Left renal pelvis (tissue), 4 donors: ENCODE data around the gene CAPN15. TPM values are rescaled to one million over a fixed set of nuclear protein-coding genes. Genes with fewer than 3 reads are reported as not detected.

Experiments used
- DNase-seq, 4 donors: peaks; one replicate each; pipeline ENCODE4 v3.0.0-alpha.2; 2013; ENCODE audit warnings: low read depth in 4 of 4, low spot score in 3 of 4
- polyA plus RNA-seq, 4 donors: library from polyadenylated mRNA; unstranded; fragments of 120-200 nt; gene quantifications; one replicate each; pipeline ENCODE4 v1.2.1, GENCODE V29; 2013; ENCODE audit not compliant: insufficient read length in 4 of 4

Gene CAPN15
- polyA plus RNA-seq, 4 donors, result 16.2 to 36.6 (median 23.5) TPM

- no peak for DNase-seq
These were observed 3.1 kb upstream of the CAPN15 start for GRCh38 chr16:524274-525040.

- no peak for DNase-seq
These were observed 2.4 kb upstream of the CAPN15 start for GRCh38 chr16:525123-525519.

GRCh38 chr16:525520-526180 is 1.9 kb upstream of the CAPN15 start:
- DNase-seq, result no peak

GRCh38 chr16:526181-527014 is 1.1 kb upstream of the CAPN15 start:
- no peak for DNase-seq

- DNase-seq, result no peak
These were observed 849 bp downstream of the CAPN15 start for GRCh38 chr16:528111-529011.

- DNase-seq, result no peak
These were observed 1.6 kb downstream of the CAPN15 start for GRCh38 chr16:529012-529575.

GRCh38 chr16:530111-530817 is 2.8 kb downstream of the CAPN15 start:
- DNase-seq, result no peak

- DNase-seq, result no peak
These were observed 4.1 kb downstream of the CAPN15 start for GRCh38 chr16:531494-532125.

GRCh38 chr16:533391-534123 is 6.0 kb downstream of the CAPN15 start:
- no peak for DNase-seq

- DNase-seq, result no peak
These were observed 6.6 kb downstream of the CAPN15 start for GRCh38 chr16:534135-534534.

GRCh38 chr16:534856-535445 is 7.4 kb downstream of the CAPN15 start:
- DNase-seq, result no peak

GRCh38 chr16:535446-536405 is 8.2 kb downstream of the CAPN15 start:
- DNase-seq, result no peak

- DNase-seq, result no peak
These were observed 9.2 kb downstream of the CAPN15 start for GRCh38 chr16:536746-537145.

- no peak for DNase-seq
These were observed 10.2 kb downstream of the CAPN15 start for GRCh38 chr16:537415-538335.

- no peak for DNase-seq
These were observed 12.5 kb downstream of the CAPN15 start for GRCh38 chr16:539901-540530.
